Measurements from ENCODE around the gene ZAP70. TPM values are rescaled to one million over a fixed set of nuclear protein-coding genes. Genes with fewer than 3 reads are reported as not detected.

ZAP70 gene
- total and polyA plus RNA-seq, 4 donors, result 5.1 to 8.3 (median 5.5) TPM

DNA sequence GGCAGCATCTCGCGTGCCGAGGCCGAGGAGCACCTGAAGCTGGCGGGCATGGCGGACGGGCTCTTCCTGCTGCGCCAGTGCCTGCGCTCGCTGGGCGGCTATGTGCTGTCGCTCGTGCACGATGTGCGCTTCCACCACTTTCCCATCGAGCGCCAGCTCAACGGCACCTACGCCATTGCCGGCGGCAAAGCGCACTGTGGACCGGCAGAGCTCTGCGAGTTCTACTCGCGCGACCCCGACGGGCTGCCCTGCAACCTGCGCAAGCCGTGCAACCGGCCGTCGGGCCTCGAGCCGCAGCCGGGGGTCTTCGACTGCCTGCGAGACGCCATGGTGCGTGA, 10.7 kb downstream of the ZAP70 start:
- no peak for ATAC-seq (ENCODE audit: insufficient read depth, low FRiP score)
- TF ChIP-seq, protein P1, sequence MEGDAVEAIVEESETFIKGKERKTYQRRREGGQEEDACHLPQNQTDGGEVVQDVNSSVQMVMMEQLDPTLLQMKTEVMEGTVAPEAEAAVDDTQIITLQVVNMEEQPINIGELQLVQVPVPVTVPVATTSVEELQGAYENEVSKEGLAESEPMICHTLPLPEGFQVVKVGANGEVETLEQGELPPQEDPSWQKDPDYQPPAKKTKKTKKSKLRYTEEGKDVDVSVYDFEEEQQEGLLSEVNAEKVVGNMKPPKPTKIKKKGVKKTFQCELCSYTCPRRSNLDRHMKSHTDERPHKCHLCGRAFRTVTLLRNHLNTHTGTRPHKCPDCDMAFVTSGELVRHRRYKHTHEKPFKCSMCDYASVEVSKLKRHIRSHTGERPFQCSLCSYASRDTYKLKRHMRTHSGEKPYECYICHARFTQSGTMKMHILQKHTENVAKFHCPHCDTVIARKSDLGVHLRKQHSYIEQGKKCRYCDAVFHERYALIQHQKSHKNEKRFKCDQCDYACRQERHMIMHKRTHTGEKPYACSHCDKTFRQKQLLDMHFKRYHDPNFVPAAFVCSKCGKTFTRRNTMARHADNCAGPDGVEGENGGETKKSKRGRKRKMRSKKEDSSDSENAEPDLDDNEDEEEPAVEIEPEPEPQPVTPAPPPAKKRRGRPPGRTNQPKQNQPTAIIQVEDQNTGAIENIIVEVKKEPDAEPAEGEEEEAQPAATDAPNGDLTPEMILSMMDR (IDR thresholded peaks at IDR 0.05; ENCODE audit: control extremely low read depth, extremely low read depth), result no peak
- Histone ChIP-seq H3K4me3 (no peak overlapping the region), H3K36me3 (ENCODE audit: control insufficient read depth in 4 of 4, insufficient read depth in 4 of 4, low read length in 4 of 4) (no peaks in the 10 kb centered on the region), H3K27ac (ENCODE audit: low read depth in 1 of 2, low read length in 1 of 2) (no peak overlapping the region), H3K9ac (ENCODE audit: insufficient read depth in 1 of 2, low read length in 2 of 2) (no peak overlapping the region), H3K4me1 (ENCODE audit: control insufficient read depth in 5 of 5, insufficient read depth in 5 of 5, low read length in 5 of 5) (no peaks in the 10 kb centered on the region), H3K9me3 (ENCODE audit: control insufficient read depth in 4 of 4, insufficient read depth in 3 of 4, low read length in 3 of 4) (peaks cover 0 to 13% (median 0%) of the 10 kb centered on the region in 4 donors), H3K27me3 (ENCODE audit: control insufficient read depth in 3 of 3, insufficient read depth in 3 of 3, low read length in 2 of 3) (peaks cover 0 to 15% (median 12%) of the 10 kb centered on the region in 3 donors)
- WGBS, 2 donors, result 55 to 60% methylated on average over 41 of the region's 41 CpGs
- no peak for DNase-seq

DNA sequence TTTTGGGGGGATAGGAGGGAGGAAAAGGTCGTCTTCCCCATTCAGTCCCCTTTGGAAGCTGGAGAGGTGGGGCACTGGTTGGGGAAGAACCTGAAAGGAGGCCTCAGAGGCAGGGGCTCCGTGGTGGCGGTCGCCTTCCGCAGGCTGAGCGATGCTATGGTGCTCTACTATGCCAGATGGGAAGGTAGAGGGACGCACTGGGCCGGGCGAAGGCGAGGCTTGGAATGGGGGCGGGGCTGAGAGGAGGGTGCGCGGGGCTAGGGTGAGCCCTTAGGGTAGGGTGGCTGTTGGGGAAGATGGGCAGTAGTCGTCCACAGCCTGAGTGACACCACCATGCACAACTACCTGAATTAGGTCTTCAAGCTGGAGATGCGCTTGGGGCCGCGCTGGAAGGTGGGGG, 11.1 kb downstream of the ZAP70 start:
- TF ChIP-seq, protein P1 (IDR thresholded peaks at IDR 0.05; ENCODE audit: control extremely low read depth, extremely low read depth), result no peak
- no peak overlapping the region for H3K4me3 ChIP-seq
- ATAC-seq (ENCODE audit: insufficient read depth, low FRiP score) (no peak), DNase-seq (no peak)
- peaks cover 0 to 15% (median 12%) of the 10 kb centered on the region in 3 donors for H3K27me3 ChIP-seq (ENCODE audit: control insufficient read depth in 3 of 3, insufficient read depth in 3 of 3, low read length in 2 of 3)
- 81 to 84% methylated on average over 17 of the region's 17 CpGs for WGBS, 2 donors
- no peak overlapping the region for H3K9ac ChIP-seq (ENCODE audit: insufficient read depth in 1 of 2, low read length in 2 of 2)
- no peaks in the 10 kb centered on the region for H3K4me1 ChIP-seq (ENCODE audit: control insufficient read depth in 5 of 5, insufficient read depth in 5 of 5, low read length in 5 of 5)
- no peaks in the 10 kb centered on the region for H3K36me3 ChIP-seq (ENCODE audit: control insufficient read depth in 4 of 4, insufficient read depth in 4 of 4, low read length in 4 of 4)
- H3K27ac ChIP-seq (ENCODE audit: low read depth in 1 of 2, low read length in 1 of 2), result no peak overlapping the region
- peaks cover 0 to 13% (median 0%) of the 10 kb centered on the region in 4 donors for H3K9me3 ChIP-seq (ENCODE audit: control insufficient read depth in 4 of 4, insufficient read depth in 3 of 4, low read length in 3 of 4)

DNA sequence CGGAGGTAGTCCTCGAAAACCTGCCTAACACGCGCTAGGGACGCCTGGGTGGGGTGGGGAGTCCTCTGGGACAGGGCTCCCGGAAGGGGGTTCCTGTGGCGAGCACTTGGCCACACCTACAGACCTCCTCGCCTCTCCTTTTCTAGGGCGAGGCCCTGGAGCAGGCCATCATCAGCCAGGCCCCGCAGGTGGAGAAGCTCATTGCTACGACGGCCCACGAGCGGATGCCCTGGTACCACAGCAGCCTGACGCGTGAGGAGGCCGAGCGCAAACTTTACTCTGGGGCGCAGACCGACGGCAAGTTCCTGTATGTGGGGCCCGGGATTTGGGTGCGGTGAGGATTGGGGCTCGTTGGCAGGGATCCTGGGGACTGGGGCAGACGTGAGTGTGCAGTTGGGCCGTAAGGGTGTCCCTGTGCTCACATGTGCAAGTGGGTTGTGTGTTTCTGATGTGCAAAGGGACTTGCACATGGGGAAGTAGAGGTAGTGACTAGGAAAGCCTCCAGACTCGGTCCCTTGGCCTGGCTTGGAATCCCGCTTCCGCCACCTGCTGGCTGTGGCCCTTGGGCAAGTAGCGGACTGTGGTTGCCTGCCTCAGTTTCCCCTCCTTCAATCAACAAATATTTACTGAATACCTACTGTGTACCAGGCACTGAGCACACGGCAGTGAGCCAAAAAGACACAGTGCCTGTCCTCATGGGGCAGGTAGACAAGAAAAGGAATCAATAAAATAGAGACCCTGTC, 11.7 kb downstream of the ZAP70 start:
- DNase-seq, result no peak
- 94 to 95% methylated on average over 31 of the region's 31 CpGs for WGBS, 2 donors

More for the DNA sequence above, 11.7 kb downstream of the ZAP70 start:
- no peak for ATAC-seq (ENCODE audit: insufficient read depth, low FRiP score)
- Histone ChIP-seq H3K27ac (ENCODE audit: low read depth in 1 of 2, low read length in 1 of 2) (no peak overlapping the region), H3K9ac (ENCODE audit: insufficient read depth in 1 of 2, low read length in 2 of 2) (no peak overlapping the region), H3K4me3 (no peak overlapping the region), H3K27me3 (ENCODE audit: control insufficient read depth in 3 of 3, insufficient read depth in 3 of 3, low read length in 2 of 3) (peaks cover 0 to 15% (median 12%) of the 10 kb centered on the region in 3 donors), H3K36me3 (ENCODE audit: control insufficient read depth in 4 of 4, insufficient read depth in 4 of 4, low read length in 4 of 4) (no peaks in the 10 kb centered on the region), H3K9me3 (ENCODE audit: control insufficient read depth in 4 of 4, insufficient read depth in 3 of 4, low read length in 3 of 4) (peaks cover 0 to 15% (median under 1%) of the 10 kb centered on the region in 4 donors), H3K4me1 (ENCODE audit: control insufficient read depth in 5 of 5, insufficient read depth in 5 of 5, low read length in 5 of 5) (no peaks in the 10 kb centered on the region)
- TF ChIP-seq, protein P1 (IDR thresholded peaks at IDR 0.05; ENCODE audit: control extremely low read depth, extremely low read depth), result no peak
